ENCODE measurements around the gene PRR35.

DNA sequence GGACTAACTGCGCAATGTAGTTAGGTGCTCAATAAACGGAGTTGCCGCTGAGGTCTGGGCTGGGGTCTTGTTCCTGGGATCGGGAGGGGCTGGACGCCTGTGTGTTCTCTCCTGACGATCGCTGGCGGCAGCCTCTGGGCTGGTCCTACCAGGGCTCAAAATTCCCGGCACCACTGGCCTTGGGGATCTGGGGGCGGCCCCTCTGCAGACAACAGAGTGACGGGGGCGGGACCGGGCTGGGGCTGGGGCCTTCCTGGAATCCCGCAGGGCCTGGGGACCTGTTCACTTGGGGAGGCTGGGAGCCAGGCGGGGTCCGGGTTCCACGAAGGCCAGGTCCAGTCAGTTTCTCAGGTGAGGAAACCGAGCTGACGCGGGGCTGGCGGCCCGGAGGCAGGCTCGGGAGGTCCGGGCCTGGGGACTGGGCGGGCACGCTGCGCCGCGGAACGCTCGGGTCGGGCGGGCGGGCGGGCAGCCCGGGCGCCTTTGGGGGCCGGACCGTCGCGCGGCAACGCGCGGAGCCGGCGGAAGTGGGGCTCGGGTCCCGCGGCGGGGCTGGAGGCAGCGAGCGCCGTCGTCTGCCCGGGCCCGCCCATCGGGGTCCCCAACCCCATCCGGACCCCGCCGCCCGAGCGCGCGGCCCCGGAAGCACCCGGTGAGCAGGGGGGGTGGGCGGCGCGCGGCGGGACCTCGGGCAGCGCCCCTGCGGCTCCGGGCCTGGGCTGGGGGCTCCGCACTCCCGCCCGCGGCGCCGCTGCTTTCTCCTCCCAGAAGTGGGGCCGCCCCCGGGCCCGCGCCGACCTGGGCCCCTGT is 9.5 kb downstream of the PRR35 start, which contains the start of gene PIGQ:
- TF ChIP-seq EZH2phosphoT487 (IDR thresholded peaks at IDR 0.05; ENCODE audit: insufficient read depth, low read depth) (no peak), EZH2 (IDR thresholded peaks at IDR 0.05; ENCODE audit: insufficient read depth, poor library complexity, severe bottlenecking) (no peak)
